22Rv1 (cell line): ENCODE data around the gene R3HDML.
A peak's percentile ranks its signal among the peaks of the same experiment; 100 is the strongest.

Source experiments
- ZFX ChIP-seq: fragments of 450-650 bp; IDR thresholded peaks from 2 replicates; pipeline ENCODE4 v1.6.1; 2017; ENCODE audit warnings: antibody characterized with exemption, borderline replicate concordance
- TF ChIP-seq, protein P1 (sequence below): fragments of 450-650 bp; IDR thresholded peaks from 2 replicates; pipeline ENCODE4 v1.5.1; 2017; ENCODE audit warnings: mild to moderate bottlenecking

DNA sequence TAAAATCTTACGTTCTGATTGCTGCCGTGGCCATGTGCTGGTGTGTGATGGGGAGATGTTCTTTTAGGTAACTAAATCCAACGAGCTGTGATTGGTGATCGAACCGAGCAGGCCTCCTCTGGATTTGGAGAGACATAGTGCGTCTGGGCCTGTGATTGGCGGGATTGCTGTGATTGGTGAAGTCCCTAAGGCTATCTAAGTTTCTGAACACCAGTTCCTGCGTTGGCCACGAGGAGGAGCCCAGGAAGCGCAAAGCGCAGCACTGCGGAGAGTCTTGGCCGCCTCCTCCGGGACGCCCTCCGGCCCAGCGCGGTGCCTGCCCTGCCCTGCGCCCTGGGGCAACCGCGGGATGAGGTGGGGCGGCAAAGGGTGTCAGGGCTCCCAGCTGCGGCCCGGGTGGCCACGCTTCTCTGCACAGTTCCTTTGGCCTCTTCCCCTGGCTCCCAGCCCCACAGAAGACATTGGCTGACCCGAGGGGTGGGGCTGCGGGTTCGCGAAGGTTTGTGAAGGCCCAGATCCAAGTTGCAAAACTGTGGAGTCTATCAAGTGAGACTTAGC is 51.7 kb downstream of the R3HDML start:
- TF ChIP-seq, protein P1, sequence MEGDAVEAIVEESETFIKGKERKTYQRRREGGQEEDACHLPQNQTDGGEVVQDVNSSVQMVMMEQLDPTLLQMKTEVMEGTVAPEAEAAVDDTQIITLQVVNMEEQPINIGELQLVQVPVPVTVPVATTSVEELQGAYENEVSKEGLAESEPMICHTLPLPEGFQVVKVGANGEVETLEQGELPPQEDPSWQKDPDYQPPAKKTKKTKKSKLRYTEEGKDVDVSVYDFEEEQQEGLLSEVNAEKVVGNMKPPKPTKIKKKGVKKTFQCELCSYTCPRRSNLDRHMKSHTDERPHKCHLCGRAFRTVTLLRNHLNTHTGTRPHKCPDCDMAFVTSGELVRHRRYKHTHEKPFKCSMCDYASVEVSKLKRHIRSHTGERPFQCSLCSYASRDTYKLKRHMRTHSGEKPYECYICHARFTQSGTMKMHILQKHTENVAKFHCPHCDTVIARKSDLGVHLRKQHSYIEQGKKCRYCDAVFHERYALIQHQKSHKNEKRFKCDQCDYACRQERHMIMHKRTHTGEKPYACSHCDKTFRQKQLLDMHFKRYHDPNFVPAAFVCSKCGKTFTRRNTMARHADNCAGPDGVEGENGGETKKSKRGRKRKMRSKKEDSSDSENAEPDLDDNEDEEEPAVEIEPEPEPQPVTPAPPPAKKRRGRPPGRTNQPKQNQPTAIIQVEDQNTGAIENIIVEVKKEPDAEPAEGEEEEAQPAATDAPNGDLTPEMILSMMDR: peak; percentile 94
- no peak for TF ChIP-seq ZFX
